HEK293 (cell line): ENCODE measurements around the gene TGDS.

Experiments
- BCL11A ChIP-seq: fragments of 450-650 bp; formaldehyde crosslinking; IDR thresholded peaks from 2 replicates; pipeline ENCODE4 v1.5.1; 2016; ENCODE audit warnings: low read depth, missing biosample characterization, missing genetic modification characterization
- BCL11B ChIP-seq: fragments of 450-650 bp; formaldehyde crosslinking; IDR thresholded peaks from 2 replicates; pipeline ENCODE4 v1.5.1; 2016; ENCODE audit warnings: low read depth, missing biosample characterization, missing genetic modification characterization
- HIC1 ChIP-seq: fragments of 450-650 bp; formaldehyde crosslinking; IDR thresholded peaks from 2 replicates; pipeline ENCODE4 v1.5.1; 2016; ENCODE audit warnings: missing biosample characterization, missing genetic modification characterization
- REPIN1 ChIP-seq: fragments of 450-650 bp; formaldehyde crosslinking; IDR thresholded peaks from 2 replicates; pipeline ENCODE4 v1.5.1; 2017; ENCODE audit warnings: missing biosample characterization, missing genetic modification characterization, low read depth
- WT1 ChIP-seq: fragments of 450-650 bp; formaldehyde crosslinking; IDR thresholded peaks from 2 replicates; pipeline ENCODE4 v1.5.1; 2016; ENCODE audit warnings: missing biosample characterization, missing genetic modification characterization
- YY2 ChIP-seq: fragments of 450-650 bp; formaldehyde crosslinking; IDR thresholded peaks from 2 replicates; pipeline ENCODE4 v1.5.1; 2016; ENCODE audit warnings: missing biosample characterization, missing genetic modification characterization
- ZBTB1 ChIP-seq: fragments of 450-650 bp; formaldehyde crosslinking; IDR thresholded peaks from 2 replicates; pipeline ENCODE4 v1.5.1; 2016; ENCODE audit warnings: missing biosample characterization, missing genetic modification characterization
- ZBTB44 ChIP-seq: fragments of 450-650 bp; IDR thresholded peaks from 2 replicates; pipeline ENCODE4 v1.5.1; 2018; ENCODE audit warnings: missing biosample characterization, mild to moderate bottlenecking, missing genetic modification characterization
- ZBTB49 ChIP-seq: fragments of 450-650 bp; formaldehyde crosslinking; IDR thresholded peaks from 2 replicates; pipeline ENCODE4 v1.5.1; 2016; ENCODE audit warnings: missing biosample characterization, missing genetic modification characterization, low read depth
- ZFP37 ChIP-seq: fragments of 450-650 bp; formaldehyde crosslinking; IDR thresholded peaks from 2 replicates; pipeline ENCODE4 v1.5.1; 2016; ENCODE audit warnings: missing biosample characterization, missing genetic modification characterization
- ZNF114 ChIP-seq: fragments of 450-650 bp; formaldehyde crosslinking; IDR thresholded peaks from 2 replicates; pipeline ENCODE4 v1.5.0; 2017; ENCODE audit warnings: missing biosample characterization, missing genetic modification characterization
- ZNF140 ChIP-seq: fragments of 450-650 bp; formaldehyde crosslinking; IDR thresholded peaks from 2 replicates; pipeline ENCODE4 v1.5.1; 2016; ENCODE audit warnings: missing biosample characterization, missing genetic modification characterization
- ZNF155 ChIP-seq: fragments of 450-650 bp; formaldehyde crosslinking; IDR thresholded peaks from 2 replicates; pipeline ENCODE4 v1.5.1; 2016; ENCODE audit warnings: missing biosample characterization, missing genetic modification characterization
- ZNF174 ChIP-seq: fragments of 450-650 bp; formaldehyde crosslinking; IDR thresholded peaks from 2 replicates; pipeline ENCODE4 v1.5.0; 2017; ENCODE audit warnings: missing biosample characterization, mild to moderate bottlenecking, missing genetic modification characterization
- ZNF18 ChIP-seq: fragments of 450-650 bp; formaldehyde crosslinking; IDR thresholded peaks from 2 replicates; pipeline ENCODE4 v1.5.1; 2016; ENCODE audit warnings: missing biosample characterization, missing genetic modification characterization
- ZNF211 ChIP-seq: fragments of 450-650 bp; formaldehyde crosslinking; IDR thresholded peaks from 2 replicates; pipeline ENCODE4 v1.5.1; 2016; ENCODE audit warnings: low read depth, missing biosample characterization, missing genetic modification characterization
- ZNF239 ChIP-seq: fragments of 450-650 bp; formaldehyde crosslinking; IDR thresholded peaks from 2 replicates; pipeline ENCODE4 v1.5.1; 2016; ENCODE audit warnings: missing biosample characterization, missing genetic modification characterization
- ZNF26 ChIP-seq: fragments of 450-650 bp; formaldehyde crosslinking; IDR thresholded peaks from 2 replicates; pipeline ENCODE4 v1.5.1; 2016; ENCODE audit warnings: missing biosample characterization, missing genetic modification characterization
- ZNF266 ChIP-seq: fragments of 450-650 bp; formaldehyde crosslinking; IDR thresholded peaks from 2 replicates; pipeline ENCODE4 v1.5.1; 2016; ENCODE audit warnings: missing biosample characterization, missing genetic modification characterization, low read depth
- ZNF354C ChIP-seq: fragments of 450-650 bp; formaldehyde crosslinking; IDR thresholded peaks from 2 replicates; pipeline ENCODE4 v1.5.1; 2016; ENCODE audit warnings: missing biosample characterization, missing genetic modification characterization, low read depth, borderline replicate concordance
- ZNF426 ChIP-seq: fragments of 450-650 bp; formaldehyde crosslinking; IDR thresholded peaks from 2 replicates; pipeline ENCODE4 v1.5.1; 2017; ENCODE audit warnings: missing biosample characterization, missing genetic modification characterization, mild to moderate bottlenecking, inconsistent platforms, moderate library complexity
- ZNF449 ChIP-seq: fragments of 450-650 bp; formaldehyde crosslinking; IDR thresholded peaks from 2 replicates; pipeline ENCODE4 v1.5.1; 2017; ENCODE audit warnings: missing biosample characterization, mild to moderate bottlenecking, missing genetic modification characterization, moderate library complexity
- ZNF560 ChIP-seq: fragments of 450-650 bp; formaldehyde crosslinking; IDR thresholded peaks from 2 replicates; pipeline ENCODE4 v1.5.1; 2017; ENCODE audit warnings: missing biosample characterization, missing genetic modification characterization, borderline replicate concordance
- ZNF660 ChIP-seq: fragments of 450-650 bp; IDR thresholded peaks from 2 replicates; pipeline ENCODE4 v1.5.1; 2018; ENCODE audit warnings: missing biosample characterization, mild to moderate bottlenecking, missing genetic modification characterization
- ZNF704 ChIP-seq: fragments of 450-650 bp; formaldehyde crosslinking; IDR thresholded peaks from 2 replicates; pipeline ENCODE4 v1.5.1; 2016; ENCODE audit warnings: missing biosample characterization, missing genetic modification characterization
- ZNF830 ChIP-seq: fragments of 450-650 bp; IDR thresholded peaks from 2 replicates; pipeline ENCODE4 v1.5.0; 2018; ENCODE audit warnings: missing biosample characterization, missing genetic modification characterization, low read depth, mild to moderate bottlenecking, moderate library complexity
- ZSCAN5A ChIP-seq: fragments of 450-650 bp; formaldehyde crosslinking; IDR thresholded peaks from 2 replicates; pipeline ENCODE4 v1.5.1; 2016; ENCODE audit warnings: missing biosample characterization, missing genetic modification characterization

The TGDS gene

GRCh38 chr13:94548821-94549231 lies 47.1 kb downstream of the TGDS start (continued):
- peak; percentile 69; the same call in 1 of the 2 replicates for TF ChIP-seq HIC1 (tag by site-specific recombination)
- no peak for TF ChIP-seq ZBTB49 (tag by site-specific recombination)
- TF ChIP-seq ZNF354C (tag by site-specific recombination), result 0 out of 2 replicates have a peak, but pooled peaks have one; percentile 7
- no peak for TF ChIP-seq REPIN1 (tag by site-specific recombination)
- no peak for TF ChIP-seq ZNF426
- TF ChIP-seq ZBTB1 (tag by site-specific recombination), result no peak
- TF ChIP-seq ZBTB44 (tag by site-specific recombination), result no peak
- TF ChIP-seq YY2 (tag by site-specific recombination), result no peak
- TF ChIP-seq ZNF560 (tag by site-specific recombination), result no peak
- TF ChIP-seq BCL11B, result 0 out of 2 replicates have a peak, but pooled peaks have one; percentile 37
- no peak for TF ChIP-seq ZNF704
- TF ChIP-seq ZNF239 (tag by site-specific recombination), result no peak
- no peak for TF ChIP-seq ZNF114 (tag by site-specific recombination)
- TF ChIP-seq ZNF449 (tag by site-specific recombination), result no peak
- no peak for TF ChIP-seq ZNF174 (tag by site-specific recombination)
- no peak; the same call in 1 of the 2 replicates for TF ChIP-seq ZFP37 (tag by site-specific recombination)
- no peak for TF ChIP-seq ZNF211
- no peak for TF ChIP-seq ZNF155
- no peak for TF ChIP-seq ZNF140 (tag by site-specific recombination)
- TF ChIP-seq ZNF660 (tag by site-specific recombination), result peak; percentile 10; the same call in 1 of the 2 replicates
- TF ChIP-seq ZNF26 (tag by site-specific recombination), result no peak
- TF ChIP-seq WT1, result no peak
- TF ChIP-seq ZSCAN5A (tag by site-specific recombination), result no peak
- TF ChIP-seq ZNF18 (tag by site-specific recombination), result 0 out of 2 replicates have a peak, but pooled peaks have one; percentile 12
- TF ChIP-seq BCL11A (tag by site-specific recombination), result peak; percentile 61; the same call in 1 of the 2 replicates
- TF ChIP-seq ZNF830 (tag by site-specific recombination), result no peak
- TF ChIP-seq ZNF266, result no peak
